HEK293 (cell line): ENCODE data around the gene SYT14.

Experiments used
- OVOL3 ChIP-seq: fragments of 450-650 bp; formaldehyde crosslinking; IDR thresholded peaks from 2 replicates; pipeline ENCODE4 v1.5.1; 2016; ENCODE audit warnings: missing biosample characterization, missing genetic modification characterization
- ZNF138 ChIP-seq: fragments of 450-650 bp; formaldehyde crosslinking; IDR thresholded peaks from 2 replicates; pipeline ENCODE4 v1.5.1; 2016; ENCODE audit warnings: missing biosample characterization, missing genetic modification characterization, borderline replicate concordance
- TF ChIP-seq, protein P1 (sequence below): fragments of 450-650 bp; formaldehyde crosslinking; IDR thresholded peaks from 2 replicates; pipeline ENCODE4 v1.5.1; 2016; ENCODE audit warnings: missing biosample characterization, missing genetic modification characterization
- TF ChIP-seq, protein P2 (sequence below): fragments of 450-650 bp; formaldehyde crosslinking; IDR thresholded peaks from 2 replicates; pipeline ENCODE4 v1.5.1; 2016; ENCODE audit warnings: missing biosample characterization, missing genetic modification characterization
- TF ChIP-seq, protein P3 (sequence below): sonication (generic); formaldehyde crosslinking; IDR thresholded peaks from 2 replicates; pipeline ENCODE4 v1.8.1; 2022; ENCODE audit warnings: mild to moderate bottlenecking, moderate library complexity, missing genetic modification reagents

DNA sequence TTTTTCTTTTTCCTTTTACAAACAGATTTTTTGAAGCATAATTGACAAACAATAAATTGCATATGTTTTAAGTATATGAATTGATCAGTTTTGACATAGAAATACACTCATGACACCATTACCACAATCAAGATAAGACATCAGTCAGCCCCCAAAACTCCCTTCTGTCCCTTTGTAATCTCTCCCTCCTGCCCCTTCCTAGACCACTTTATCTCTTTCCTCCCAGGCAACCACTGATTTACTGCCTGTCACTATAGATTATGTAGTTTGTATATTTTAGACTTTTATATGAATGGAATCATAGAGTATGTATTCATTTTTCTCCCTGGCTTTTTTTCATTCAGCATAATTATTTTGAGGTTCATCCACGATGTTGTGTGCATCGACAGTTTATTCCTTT is 6.9 kb upstream of the SYT14 start:
- TF ChIP-seq, protein P1, sequence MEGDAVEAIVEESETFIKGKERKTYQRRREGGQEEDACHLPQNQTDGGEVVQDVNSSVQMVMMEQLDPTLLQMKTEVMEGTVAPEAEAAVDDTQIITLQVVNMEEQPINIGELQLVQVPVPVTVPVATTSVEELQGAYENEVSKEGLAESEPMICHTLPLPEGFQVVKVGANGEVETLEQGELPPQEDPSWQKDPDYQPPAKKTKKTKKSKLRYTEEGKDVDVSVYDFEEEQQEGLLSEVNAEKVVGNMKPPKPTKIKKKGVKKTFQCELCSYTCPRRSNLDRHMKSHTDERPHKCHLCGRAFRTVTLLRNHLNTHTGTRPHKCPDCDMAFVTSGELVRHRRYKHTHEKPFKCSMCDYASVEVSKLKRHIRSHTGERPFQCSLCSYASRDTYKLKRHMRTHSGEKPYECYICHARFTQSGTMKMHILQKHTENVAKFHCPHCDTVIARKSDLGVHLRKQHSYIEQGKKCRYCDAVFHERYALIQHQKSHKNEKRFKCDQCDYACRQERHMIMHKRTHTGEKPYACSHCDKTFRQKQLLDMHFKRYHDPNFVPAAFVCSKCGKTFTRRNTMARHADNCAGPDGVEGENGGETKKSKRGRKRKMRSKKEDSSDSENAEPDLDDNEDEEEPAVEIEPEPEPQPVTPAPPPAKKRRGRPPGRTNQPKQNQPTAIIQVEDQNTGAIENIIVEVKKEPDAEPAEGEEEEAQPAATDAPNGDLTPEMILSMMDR (tag by site-specific recombination): no peak
- TF ChIP-seq, protein P2, sequence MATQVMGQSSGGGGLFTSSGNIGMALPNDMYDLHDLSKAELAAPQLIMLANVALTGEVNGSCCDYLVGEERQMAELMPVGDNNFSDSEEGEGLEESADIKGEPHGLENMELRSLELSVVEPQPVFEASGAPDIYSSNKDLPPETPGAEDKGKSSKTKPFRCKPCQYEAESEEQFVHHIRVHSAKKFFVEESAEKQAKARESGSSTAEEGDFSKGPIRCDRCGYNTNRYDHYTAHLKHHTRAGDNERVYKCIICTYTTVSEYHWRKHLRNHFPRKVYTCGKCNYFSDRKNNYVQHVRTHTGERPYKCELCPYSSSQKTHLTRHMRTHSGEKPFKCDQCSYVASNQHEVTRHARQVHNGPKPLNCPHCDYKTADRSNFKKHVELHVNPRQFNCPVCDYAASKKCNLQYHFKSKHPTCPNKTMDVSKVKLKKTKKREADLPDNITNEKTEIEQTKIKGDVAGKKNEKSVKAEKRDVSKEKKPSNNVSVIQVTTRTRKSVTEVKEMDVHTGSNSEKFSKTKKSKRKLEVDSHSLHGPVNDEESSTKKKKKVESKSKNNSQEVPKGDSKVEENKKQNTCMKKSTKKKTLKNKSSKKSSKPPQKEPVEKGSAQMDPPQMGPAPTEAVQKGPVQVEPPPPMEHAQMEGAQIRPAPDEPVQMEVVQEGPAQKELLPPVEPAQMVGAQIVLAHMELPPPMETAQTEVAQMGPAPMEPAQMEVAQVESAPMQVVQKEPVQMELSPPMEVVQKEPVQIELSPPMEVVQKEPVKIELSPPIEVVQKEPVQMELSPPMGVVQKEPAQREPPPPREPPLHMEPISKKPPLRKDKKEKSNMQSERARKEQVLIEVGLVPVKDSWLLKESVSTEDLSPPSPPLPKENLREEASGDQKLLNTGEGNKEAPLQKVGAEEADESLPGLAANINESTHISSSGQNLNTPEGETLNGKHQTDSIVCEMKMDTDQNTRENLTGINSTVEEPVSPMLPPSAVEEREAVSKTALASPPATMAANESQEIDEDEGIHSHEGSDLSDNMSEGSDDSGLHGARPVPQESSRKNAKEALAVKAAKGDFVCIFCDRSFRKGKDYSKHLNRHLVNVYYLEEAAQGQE (tag by site-specific recombination): no peak
- TF ChIP-seq, protein P3, sequence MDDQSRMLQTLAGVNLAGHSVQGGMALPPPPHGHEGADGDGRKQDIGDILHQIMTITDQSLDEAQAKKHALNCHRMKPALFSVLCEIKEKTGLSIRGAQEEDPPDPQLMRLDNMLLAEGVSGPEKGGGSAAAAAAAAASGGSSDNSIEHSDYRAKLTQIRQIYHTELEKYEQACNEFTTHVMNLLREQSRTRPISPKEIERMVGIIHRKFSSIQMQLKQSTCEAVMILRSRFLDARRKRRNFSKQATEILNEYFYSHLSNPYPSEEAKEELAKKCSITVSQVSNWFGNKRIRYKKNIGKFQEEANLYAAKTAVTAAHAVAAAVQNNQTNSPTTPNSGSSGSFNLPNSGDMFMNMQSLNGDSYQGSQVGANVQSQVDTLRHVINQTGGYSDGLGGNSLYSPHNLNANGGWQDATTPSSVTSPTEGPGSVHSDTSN (CRISPR knock-in tag): no peak
- TF ChIP-seq ZNF138: no peak
- TF ChIP-seq OVOL3 (tag by site-specific recombination): no peak
